Ovary (tissue), 3 donors: ENCODE data around the gene SPINT2.
"Not testable (repeated sequence)": the region's sequence is repeated elsewhere in the genome, so short reads cannot be mapped to it uniquely, and the experiment has no call there.

Experiments used
- CTCF ChIP-seq, 3 donors: fragments of 450-650 bp in 2 of 3; fragments of 200-600 bp in 1 of 3; IDR thresholded peaks; one replicate each; pipeline versions ENCODE4 v1.5.1 to v1.8.0; 2016 to 2022; ENCODE audit warnings: antibody characterized with exemption in 3 of 3, mild to moderate bottlenecking in 1 of 3
- EP300 ChIP-seq: sonication (generic); formaldehyde crosslinking; IDR thresholded peaks from one replicate; pipeline ENCODE4 v1.6.1; 2017; ENCODE audit warnings: antibody characterized with exemption
- POLR2A ChIP-seq: fragments of 450-650 bp; IDR thresholded peaks from one replicate; pipeline ENCODE4 v1.6.1; 2017; ENCODE audit warnings: antibody characterized with exemption, mild to moderate bottlenecking, moderate library complexity
- donor health status: DM: no; HTN: no; CAD: no.

- TF ChIP-seq POLR2A; EP300; CTCF (IDR thresholded peaks at IDR 0.05): not testable (repeated sequence)
Observed at GRCh38 chr19:38224863-38225218, 39.5 kb upstream of the SPINT2 start.
